ENCODE measurements around the gene POLR2J2.
"Not testable (repeated sequence)": the region's sequence is repeated elsewhere in the genome, so short reads cannot be mapped to it uniquely, and the experiment has no call there.

DNA sequence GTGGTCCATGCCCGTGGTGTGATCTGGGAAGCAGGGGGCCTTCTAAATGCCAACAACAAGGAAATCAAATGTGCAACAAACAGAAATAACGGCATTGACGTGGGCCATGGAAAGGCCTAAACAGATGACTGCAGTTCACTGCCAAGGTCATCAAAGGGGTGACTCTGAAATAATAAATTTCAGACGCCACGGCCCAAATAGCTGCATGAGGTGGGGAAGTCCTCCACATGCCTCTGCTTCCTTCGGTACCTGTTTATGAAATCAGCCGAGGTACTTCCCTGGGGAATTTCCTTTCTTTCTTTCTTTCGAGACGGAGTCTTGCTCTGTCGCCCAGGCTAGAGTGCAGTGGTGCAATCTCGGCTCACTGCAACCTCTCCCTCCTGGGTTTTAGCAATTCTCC lies 6.7 kb downstream of the POLR2J2 start:
- not testable (repeated sequence) for TF ChIP-seq EZH2 (IDR thresholded peaks at IDR 0.05; ENCODE audit: borderline replicate concordance, control insufficient read depth, low read depth, low read length); NFIC (IDR thresholded peaks at IDR 0.05; ENCODE audit: low read depth, low read length); POLR2A (IDR thresholded peaks at IDR 0.05; ENCODE audit: low read depth, low read length)
- TF ChIP-seq, protein P1, sequence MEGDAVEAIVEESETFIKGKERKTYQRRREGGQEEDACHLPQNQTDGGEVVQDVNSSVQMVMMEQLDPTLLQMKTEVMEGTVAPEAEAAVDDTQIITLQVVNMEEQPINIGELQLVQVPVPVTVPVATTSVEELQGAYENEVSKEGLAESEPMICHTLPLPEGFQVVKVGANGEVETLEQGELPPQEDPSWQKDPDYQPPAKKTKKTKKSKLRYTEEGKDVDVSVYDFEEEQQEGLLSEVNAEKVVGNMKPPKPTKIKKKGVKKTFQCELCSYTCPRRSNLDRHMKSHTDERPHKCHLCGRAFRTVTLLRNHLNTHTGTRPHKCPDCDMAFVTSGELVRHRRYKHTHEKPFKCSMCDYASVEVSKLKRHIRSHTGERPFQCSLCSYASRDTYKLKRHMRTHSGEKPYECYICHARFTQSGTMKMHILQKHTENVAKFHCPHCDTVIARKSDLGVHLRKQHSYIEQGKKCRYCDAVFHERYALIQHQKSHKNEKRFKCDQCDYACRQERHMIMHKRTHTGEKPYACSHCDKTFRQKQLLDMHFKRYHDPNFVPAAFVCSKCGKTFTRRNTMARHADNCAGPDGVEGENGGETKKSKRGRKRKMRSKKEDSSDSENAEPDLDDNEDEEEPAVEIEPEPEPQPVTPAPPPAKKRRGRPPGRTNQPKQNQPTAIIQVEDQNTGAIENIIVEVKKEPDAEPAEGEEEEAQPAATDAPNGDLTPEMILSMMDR (IDR thresholded peaks at IDR 0.05 in 2 of 3, conservative IDR thresholded peaks at IDR 0.05 in 1 of 3; ENCODE audit: control insufficient read depth in 2 of 3, extremely low read depth in 1 of 3, insufficient read depth in 1 of 3, low read depth in 3 of 3, low read length in 3 of 3): not testable (repeated sequence)
